Left renal cortex interstitium (tissue), 4 donors: ENCODE results near the gene TMEM106A. TPM values are rescaled to one million over a fixed set of nuclear protein-coding genes. Genes with fewer than 3 reads are reported as not detected.

Experiments used
- polyA plus RNA-seq, 4 donors: library from polyadenylated mRNA; unstranded; fragments of 120-200 nt; gene quantifications; one replicate each; pipeline ENCODE4 v1.2.1, GENCODE V29; 2013; ENCODE audit not compliant: insufficient read length in 4 of 4

Gene TMEM106A
- polyA plus RNA-seq, 4 donors: 10.3 to 26.2 (median 19.2) TPM

Other genes with a start within 250 kb of the TMEM106A start
- gene AARSD1, start 247.4 kb upstream of the TMEM106A start, polyA plus RNA-seq: 10 to 100 TPM; 52.7 to 86.5 (median 65.3) TPM
- gene PTGES3L, start 231.8 kb upstream of the TMEM106A start, polyA plus RNA-seq: 1 to 10 TPM in 3 of 4 donors, under 1 TPM in 1; 0.87 to 3.3 (median 2.5) TPM
- 10 to 100 TPM; 15.3 to 18.6 (median 16.7) TPM for gene RUNDC1, start 231.3 kb upstream of the TMEM106A start, polyA plus RNA-seq
- gene RPL27, start 213.5 kb upstream of the TMEM106A start, polyA plus RNA-seq: 1,000 to 10,000 TPM; 1,262 to 1,711 (median 1,450) TPM
- gene IFI35, start 205.1 kb upstream of the TMEM106A start, polyA plus RNA-seq: 10 to 100 TPM in 3 of 4 donors, 1 to 10 TPM in 1; 9.9 to 12.5 (median 11.3) TPM
- 100 to 1,000 TPM; 115 to 133 (median 123) TPM for gene VAT1, start 189.5 kb upstream of the TMEM106A start, polyA plus RNA-seq
- 1 to 10 TPM; 2.7 to 3.8 (median 3.5) TPM for gene RND2, start 186.6 kb upstream of the TMEM106A start, polyA plus RNA-seq
- gene BRCA1, start 86.5 kb upstream of the TMEM106A start, polyA plus RNA-seq: 10 to 100 TPM; 15.0 to 18.5 (median 17.3) TPM
- 100 to 1,000 TPM; 106 to 132 (median 114) TPM for gene NBR1, start 40.7 kb upstream of the TMEM106A start, polyA plus RNA-seq
- 10 to 100 TPM in 2 of 4 donors, 1 to 10 TPM in 2; 6.4 to 35.6 (median 14.7) TPM for gene CCDC200, start 16.7 kb downstream of the TMEM106A start, polyA plus RNA-seq
- gene RNU2-1, start 22.1 kb downstream of the TMEM106A start, polyA plus RNA-seq: 1 to 10 TPM in 2 of 4 donors, under 1 TPM in 1, not detected in 1; 0.96 to 2.3 (median 1.0) TPM
- gene ARL4D, start 187.1 kb downstream of the TMEM106A start, polyA plus RNA-seq: 10 to 100 TPM in 3 of 4 donors, 1 to 10 TPM in 1; 8.1 to 13.4 (median 10.6) TPM